HG03565 (cell line): ENCODE data around the gene ANKRD2.
"Not testable (repeated sequence)": the region's sequence is repeated elsewhere in the genome, so short reads cannot be mapped to it uniquely, and the experiment has no call there.

Experiments used
- ATAC-seq: cut with Tn5 transposase; IDR thresholded peaks from one replicate; pipeline ENCODE4 v1.9.1; 2021; ENCODE audit warnings: mild to moderate bottlenecking, moderate library complexity; ENCODE audit not compliant: unreplicated experiment

Gene ANKRD2

GRCh38 chr10:97570789-97571471, 1.6 kb upstream of the ANKRD2 start:
- no peak for ATAC-seq

- ATAC-seq: no peak
These were observed 957 bp upstream of the ANKRD2 start for GRCh38 chr10:97571622-97572021.

- no peak for ATAC-seq
These were observed 442 bp downstream of the ANKRD2 start for GRCh38 chr10:97573021-97573420.

GRCh38 chr10:97573672-97574071, 1.1 kb downstream of the ANKRD2 start:
- ATAC-seq: no peak

- no peak for ATAC-seq
These were observed 2.0 kb downstream of the ANKRD2 start for GRCh38 chr10:97574374-97575126.

GRCh38 chr10:97575127-97575668, 2.6 kb downstream of the ANKRD2 start:
- no peak for ATAC-seq

- not testable (repeated sequence) for ATAC-seq
These were observed 3.9 kb downstream of the ANKRD2 start for GRCh38 chr10:97576487-97576886.

GRCh38 chr10:97577701-97578100, 5.1 kb downstream of the ANKRD2 start:
- no peak for ATAC-seq

- ATAC-seq: no peak
These were observed 5.7 kb downstream of the ANKRD2 start for GRCh38 chr10:97578171-97578844.

GRCh38 chr10:97580421-97581367, 8.1 kb downstream of the ANKRD2 start:
- no peak for ATAC-seq

GRCh38 chr10:97582169-97582568, 9.6 kb downstream of the ANKRD2 start:
- ATAC-seq: no peak

- ATAC-seq: no peak
These were observed 10.9 kb downstream of the ANKRD2 start for GRCh38 chr10:97583476-97583875.

GRCh38 chr10:97584060-97584797, 11.7 kb downstream of the ANKRD2 start, which contains the start of gene HOGA1:
Gene HOGA1, plus strand, starts transcription at chr10:97584389. Its CDS starts 315 bp downstream, at chr10:97584704.
- ATAC-seq: no peak

GRCh38 chr10:97584798-97585438, 12.3 kb downstream of the ANKRD2 start:
- no peak for ATAC-seq

- no peak for ATAC-seq
These were observed 12.8 kb downstream of the ANKRD2 start for GRCh38 chr10:97585439-97585811.

- no peak for ATAC-seq
These were observed 14.6 kb downstream of the ANKRD2 start for GRCh38 chr10:97587183-97587582.

- no peak for ATAC-seq
These were observed 16.9 kb downstream of the ANKRD2 start, which contains the start of gene C10orf62 for GRCh38 chr10:97589479-97589878. Gene C10orf62, plus strand, starts transcription at chr10:97589721. Its CDS starts 177 bp downstream, at chr10:97589898.

- ATAC-seq: no peak
These were observed 17.6 kb downstream of the ANKRD2 start for GRCh38 chr10:97590082-97590747.
